ENCODE results near the gene CAMP.

GRCh38 chr3:48215466-48215865 is 7.8 kb upstream of the CAMP start:
- TF ChIP-seq EP300 (IDR thresholded peaks at IDR 0.05) (no peak), CTCF (IDR thresholded peaks at IDR 0.05) (no peak), POLR2A (IDR thresholded peaks at IDR 0.05; ENCODE audit: low read depth) (no peak), POLR2AphosphoS5 (IDR thresholded peaks at IDR 0.05) (peak; percentile 8 to 15)

Data from esophagus muscularis mucosa (tissue), 4 donors.